T-cell (primary cell): ENCODE data around the gene AGRP. TPM values are rescaled to one million over a fixed set of nuclear protein-coding genes. Genes with fewer than 3 reads are reported as not detected.
A peak's percentile ranks its signal among the peaks of the same experiment; 100 is the strongest.

ENCODE experiments used
- ATAC-seq, 4 experiments: fragments of 200-7000 bp in 3 of 4; fragments of 150-1000 bp in 1 of 4; cut with Tn5 transposase; replicated peaks in 1 of 4; 1 replicate in 3 of 4; 2 replicates in 1 of 4; pipeline ENCODE4 v1.10.0; 2021; ENCODE audit warnings: moderate library complexity in 3 of 4, mild to moderate bottlenecking in 2 of 4, moderate number of reproducible peaks in 1 of 4
- CTCF ChIA-PET, 2 donors: fragments of 300-600 bp; sonication (Branson Sonifier 250); formaldehyde crosslinking; loops; one replicate each; lab custom pipeline; 2022; ENCODE audit warnings: antibody characterized with exemption in 2 of 2; lab: Charles Lee
- POLR2A ChIA-PET, 2 donors: fragments of 300-600 bp; sonication (Branson Sonifier 250); formaldehyde crosslinking; loops; one replicate each; lab custom pipeline; 2022; ENCODE audit warnings: antibody characterized with exemption in 2 of 2; lab: Charles Lee
- DNase-seq, 35 experiments: peaks; one replicate each; pipeline versions ENCODE4 v3.0.0 to v3.0.0-alpha.2; 2013 to 2023
- H3K27ac ChIP-seq: one replicate; pipeline ENCODE4 v1.5.1; 2013; ENCODE audit warnings: low read length
- H3K27me3 ChIP-seq, 2 experiments: replicated peaks in 1 of 2; 1 replicate in 1 of 2; 2 replicates in 1 of 2; pipeline versions ENCODE4 v1.6.1 to v1.7.0; 2013; ENCODE audit warnings: low read length in 1 of 2, mixed read lengths in 1 of 2; ENCODE audit not compliant: control insufficient read depth in 2 of 2, insufficient read depth in 2 of 2; ENCODE audit errors: extremely low read depth in 1 of 2
- H3K36me3 ChIP-seq, 2 donors: 1 replicate in 1 of 2; 2 replicates in 1 of 2; pipeline versions ENCODE4 v1.6.1 to v1.7.0; 2013; ENCODE audit warnings: low read length in 1 of 2; ENCODE audit not compliant: control insufficient read depth in 2 of 2, insufficient read depth in 1 of 2; ENCODE audit errors: extremely low read depth in 1 of 2
- H3K4me1 ChIP-seq, 2 experiments: 1 replicate in 1 of 2; 2 replicates in 1 of 2; pipeline versions ENCODE4 v1.6.1 to v1.7.0; 2013; ENCODE audit warnings: low read length in 2 of 2, mixed read lengths in 1 of 2; ENCODE audit not compliant: insufficient read depth in 2 of 2, control insufficient read depth in 1 of 2; ENCODE audit errors: extremely low read depth in 1 of 2
- H3K4me3 ChIP-seq, 2 donors: 1 replicate in 1 of 2; 2 replicates in 1 of 2; pipeline versions ENCODE4 v1.5.1 to v1.7.0; 2013; ENCODE audit warnings: mild to moderate bottlenecking in 2 of 2, low read length in 1 of 2, moderate library complexity in 1 of 2; ENCODE audit not compliant: control insufficient read depth in 1 of 2; ENCODE audit errors: extremely low read depth in 1 of 2
- H3K9me3 ChIP-seq: 2 replicates; pipeline ENCODE4 v1.7.0; 2013
- H3K27ac Mint-ChIP-seq, 2 donors: one replicate each; pipeline ENCODE4 v1.8.0; 2020 to 2021; ENCODE audit warnings: mild to moderate bottlenecking in 2 of 2, mixed read lengths in 2 of 2
- H3K27me3 Mint-ChIP-seq, 2 donors: one replicate each; pipeline ENCODE4 v1.8.0; 2021 to 2022; ENCODE audit warnings: mixed read lengths in 2 of 2
- H3K36me3 Mint-ChIP-seq: one replicate; pipeline ENCODE4 v1.8.0; 2021; ENCODE audit warnings: mixed read lengths
- H3K4me1 Mint-ChIP-seq, 3 donors: one replicate each; pipeline ENCODE4 v1.8.0; 2020 to 2022; ENCODE audit warnings: mixed read lengths in 3 of 3, mild to moderate bottlenecking in 1 of 3
- H3K4me3 Mint-ChIP-seq, 3 donors: one replicate each; pipeline ENCODE4 v1.8.0; 2020 to 2022; ENCODE audit warnings: mild to moderate bottlenecking in 3 of 3, mixed read lengths in 3 of 3, moderate library complexity in 3 of 3
- H3K9me3 Mint-ChIP-seq, 3 donors: one replicate each; pipeline ENCODE4 v1.8.0; 2020 to 2022; ENCODE audit warnings: mixed read lengths in 3 of 3
- WGBS: methylation state at CpG from one replicate; pipeline ENCODE4 v1.1.5; 2013; ENCODE audit warnings: missing lambda C conversion rate; ENCODE audit not compliant: insufficient coverage; 5-methylcytosine and 5-hydroxymethylcytosine counted together
- total RNA-seq, 35 experiments: library from RNA in 6 of 35; stranded (reverse) in 6 of 35; fragments of 120-200 nt in 1 of 35; gene quantifications; one replicate each; pipeline versions ENCODE4 v1.2.1 to v1.2.4 and lab custom pipeline; 2013 to 2026

Gene AGRP
- not detected for total RNA-seq
- not detected for total RNA-seq (2013)
- 0 to 0.05 (median 0) reads per million in 29 experiments for total RNA-seq (lab: John Stamatoyannopoulos, UW)

GRCh38 chr16:67483150-67483549 lies at the start of gene AGRP:
Gene AGRP, minus strand, starts transcription at chr16:67483547. Its CDS starts 149 bp downstream, at chr16:67483398.
- Mint-ChIP-seq H3K27me3 (no peaks in the 10 kb centered on the region), H3K4me1 (peaks cover 32 to 52% (median 42%) of the 10 kb centered on the region in 3 donors), H3K9me3 (no peaks in the 10 kb centered on the region), H3K27ac (peak within 1 kb of the TSS; percentile 92 to 99), H3K4me3 (peak within 1 kb of the TSS; percentile 93 to 97 (median 95)), H3K36me3 (peaks cover 9% of the 10 kb centered on the region)
- Histone ChIP-seq H3K4me3 (peak within 1 kb of the TSS; percentile 93 to 100), H3K36me3 (peaks cover 12 to 28% of the 10 kb centered on the region in 2 donors), H3K27ac (peak within 1 kb of the TSS; percentile 59), H3K9me3 (no peaks in the 10 kb centered on the region), H3K4me1 (peaks cover 5 to 49% of the 10 kb centered on the region in 2 experiments), H3K27me3 (no peaks in the 10 kb centered on the region)
- 97% methylated on average over 6 of the region's 6 CpGs for WGBS
- ChIA-PET CTCF (interaction anchor here (0.6 to 1.0 kb wide), 3 partner anchors 33 to 453 kb away, joined by 3 to 6 read pairs (median 5); no protein-coding TSS in a partner anchor), POLR2A (interaction anchor here in 1 of 2 donors (0.6 kb wide), 1 partner anchor 578 kb away, joined by 3 read pairs; no protein-coding TSS in a partner anchor)
- no peak for ATAC-seq
- DNase-seq: no peak

GRCh38 chr16:67531247-67531646 lies 47.9 kb upstream of the AGRP start:
- peak overlapping the region in 2 of 3 donors; percentile 52 to 80 for H3K4me3 Mint-ChIP-seq
- Histone ChIP-seq H3K4me3 (no peak overlapping the region), H3K9me3 (no peaks in the 10 kb centered on the region), H3K36me3 (no peaks in the 10 kb centered on the region), H3K27ac (no peak overlapping the region), H3K27me3 (peaks cover 0 to 36% of the 10 kb centered on the region in 2 experiments), H3K4me1 (peaks cover 8 to 35% of the 10 kb centered on the region in 2 experiments)
- 67% methylated on average over 3 of the region's 4 CpGs for WGBS
- ChIA-PET POLR2A (interaction anchor here in 1 of 2 donors (0.6 kb wide), 1 partner anchor 1634 kb away, joined by 7 read pairs; no protein-coding TSS in a partner anchor), CTCF (interaction anchor here in 1 of 2 donors (0.6 to 1.7 kb wide), 3 partner anchors 10 to 114 kb away, joined by 3 to 5 read pairs (median 3); partner anchors contain the start of gene CARMIL2)
- DNase-seq: peak in 1 of 35 experiments; percentile 42
- no peaks in the 10 kb centered on the region for H3K36me3 Mint-ChIP-seq
- H3K4me1 Mint-ChIP-seq: peaks cover 21 to 42% (median 40%) of the 10 kb centered on the region in 3 donors
- ATAC-seq: no peak
- H3K27ac Mint-ChIP-seq: peak overlapping the region in 1 of 2 donors; percentile 57
- no peaks in the 10 kb centered on the region for H3K9me3 Mint-ChIP-seq
- H3K27me3 Mint-ChIP-seq: peaks cover 14 to 18% of the 10 kb centered on the region in 2 donors

- Mint-ChIP-seq H3K36me3 (no peaks in the 10 kb centered on the region), H3K9me3 (no peaks in the 10 kb centered on the region), H3K27ac (peak overlapping the region in 1 of 2 donors; percentile 59), H3K27me3 (peaks cover 14 to 18% of the 10 kb centered on the region in 2 donors), H3K4me1 (peaks cover 21 to 34% (median 33%) of the 10 kb centered on the region in 3 donors), H3K4me3 (peak overlapping the region; percentile 72 to 80 (median 80))
- Histone ChIP-seq H3K36me3 (no peaks in the 10 kb centered on the region), H3K4me1 (peaks cover 8 to 35% of the 10 kb centered on the region in 2 experiments), H3K27me3 (peaks cover 0 to 36% of the 10 kb centered on the region in 2 experiments), H3K4me3 (peak overlapping the region; percentile 49 to 58), H3K9me3 (no peaks in the 10 kb centered on the region), H3K27ac (no peak overlapping the region)
- DNase-seq (peak in 4 of 35 experiments; percentile 35 to 61 (median 45)), ATAC-seq (peak in 3 of 4 experiments; percentile 9 to 46 (median 18))
- POLR2A ChIA-PET: interaction anchor here in 1 of 2 donors (0.6 kb wide), 1 partner anchor 1635 kb away, joined by 7 read pairs; no protein-coding TSS in a partner anchor
- WGBS: 24% methylated on average over 46 of the region's 48 CpGs
- CTCF ChIA-PET: interaction anchor here (0.5 to 0.9 kb wide), 3 partner anchors 9 to 49 kb away, joined by 3 to 8 read pairs (median 3); partner anchors contain the start of gene ATP6V0D1 (in 1 of the 2)
Observed at GRCh38 chr16:67530013-67530939, 46.9 kb upstream of the AGRP start.

- POLR2A ChIA-PET: no interaction called here
- Histone ChIP-seq H3K27ac (no peak overlapping the region), H3K27me3 (peaks cover 0 to 36% of the 10 kb centered on the region in 2 experiments), H3K4me1 (peaks cover 8 to 35% of the 10 kb centered on the region in 2 experiments), H3K9me3 (no peaks in the 10 kb centered on the region), H3K4me3 (peak overlapping the region; percentile 49 to 58), H3K36me3 (no peaks in the 10 kb centered on the region)
- WGBS: 50% methylated on average over 16 of the region's 16 CpGs
- DNase-seq (no peak), ATAC-seq (no peak)
- Mint-ChIP-seq H3K36me3 (no peaks in the 10 kb centered on the region), H3K9me3 (no peaks in the 10 kb centered on the region), H3K27ac (peak overlapping the region in 1 of 2 donors; percentile 59), H3K27me3 (peaks cover 14 to 18% of the 10 kb centered on the region in 2 donors), H3K4me3 (peak overlapping the region; percentile 72 to 80 (median 80)), H3K4me1 (peaks cover 21 to 30% (median 29%) of the 10 kb centered on the region in 3 donors)
- CTCF ChIA-PET: interaction anchor here (0.6 to 0.9 kb wide), 2 partner anchors 9 to 115 kb away, joined by 8 to 9 read pairs; no protein-coding TSS in a partner anchor
Observed at GRCh38 chr16:67529582-67530012, 46.2 kb upstream of the AGRP start.

GRCh38 chr16:67528870-67529581 lies 45.7 kb upstream of the AGRP start:
- peaks cover 0 to 36% of the 10 kb centered on the region in 2 experiments for H3K27me3 ChIP-seq
- DNase-seq (peak in 5 of 35 experiments; percentile 24 to 35 (median 30)), ATAC-seq (peak; percentile 36 to 63 (median 52))
- H3K4me1 Mint-ChIP-seq: peaks cover 21 to 29% (median 28%) of the 10 kb centered on the region in 3 donors
- peak overlapping the region; percentile 49 to 58 for H3K4me3 ChIP-seq
- no peaks in the 10 kb centered on the region for H3K9me3 Mint-ChIP-seq
- no peaks in the 10 kb centered on the region for H3K9me3 ChIP-seq
- H3K4me3 Mint-ChIP-seq: peak overlapping the region; percentile 72 to 80 (median 80)
- H3K36me3 Mint-ChIP-seq: no peaks in the 10 kb centered on the region
- H3K27me3 Mint-ChIP-seq: peaks cover 14 to 18% of the 10 kb centered on the region in 2 donors
- 8% methylated on average over 52 of the region's 65 CpGs for WGBS
- H3K27ac Mint-ChIP-seq: no peak overlapping the region
- ChIA-PET CTCF (interaction anchor here (0.6 to 0.9 kb wide), 2 partner anchors 8 to 115 kb away, joined by 8 to 9 read pairs; no protein-coding TSS in a partner anchor), POLR2A (no interaction called here)
- peaks cover 8 to 35% of the 10 kb centered on the region in 2 experiments for H3K4me1 ChIP-seq
- no peak overlapping the region for H3K27ac ChIP-seq
- no peaks in the 10 kb centered on the region for H3K36me3 ChIP-seq
